Activated T-cell treated with anti-CD3 and anti-CD28 coated beads for 1 hour (primary cell): Measurements from ENCODE around the gene WNK1.
"Not testable (repeated sequence)": the region's sequence is repeated elsewhere in the genome, so short reads cannot be mapped to it uniquely, and the experiment has no call there.

Source experiments
- DNase-seq: peaks from one replicate; pipeline ENCODE4 v3.0.0-alpha.2; 2020; ENCODE audit warnings: low read depth

Gene WNK1

GRCh38 chr12:911191-911826, 158.9 kb downstream of the WNK1 start:
- DNase-seq: no peak

GRCh38 chr12:912466-913235, 160.3 kb downstream of the WNK1 start:
- no peak for DNase-seq

GRCh38 chr12:913919-914698, 161.7 kb downstream of the WNK1 start:
- DNase-seq: no peak

GRCh38 chr12:915090-915489, 162.7 kb downstream of the WNK1 start:
- DNase-seq: no peak

- DNase-seq: no peak
Measured at GRCh38 chr12:916240-916639, 163.9 kb downstream of the WNK1 start.

- no peak for DNase-seq
Measured at GRCh38 chr12:916712-917445, 164.5 kb downstream of the WNK1 start.

- no peak for DNase-seq
Measured at GRCh38 chr12:920676-921075, 168.3 kb downstream of the WNK1 start.

- DNase-seq: no peak
Measured at GRCh38 chr12:922285-922684, 169.9 kb downstream of the WNK1 start.

- no peak for DNase-seq
Measured at GRCh38 chr12:926641-927040, 174.3 kb downstream of the WNK1 start.

GRCh38 chr12:931060-931459, 178.7 kb downstream of the WNK1 start:
- DNase-seq: no peak

- DNase-seq: no peak
Measured at GRCh38 chr12:931591-931990, 179.2 kb downstream of the WNK1 start.

- not testable (repeated sequence) for DNase-seq
Measured at GRCh38 chr12:935891-936290, 183.5 kb downstream of the WNK1 start.

- DNase-seq: no peak
Measured at GRCh38 chr12:936377-937345, 184.3 kb downstream of the WNK1 start.

GRCh38 chr12:938810-939209, 186.4 kb downstream of the WNK1 start:
- no peak for DNase-seq

- no peak for DNase-seq
Measured at GRCh38 chr12:943051-943450, 190.7 kb downstream of the WNK1 start.

- no peak for DNase-seq
Measured at GRCh38 chr12:944211-944610, 191.8 kb downstream of the WNK1 start.

- no peak for DNase-seq
Measured at GRCh38 chr12:946212-946611, 193.8 kb downstream of the WNK1 start.

GRCh38 chr12:946631-947030, 194.3 kb downstream of the WNK1 start:
- no peak for DNase-seq

GRCh38 chr12:948238-948637, 195.9 kb downstream of the WNK1 start:
- DNase-seq: no peak

GRCh38 chr12:949453-950191, 197.2 kb downstream of the WNK1 start, which contains the start of gene RAD52:
Gene RAD52 (minus strand): TSS chr12:949694. CDS start chr12:933058, 16,636 bp downstream.
- peak; percentile 98 for DNase-seq
